GM23338 (cell line): ENCODE results near the gene MIAT. TPM values are rescaled to one million over a fixed set of nuclear protein-coding genes. Genes with fewer than 3 reads are reported as not detected.
A peak's percentile ranks its signal among the peaks of the same experiment; 100 is the strongest.

ENCODE experiments used
- ATAC-seq: fragments of 200-7000 bp; cut with Tn5 transposase; 3 replicates; pipeline ENCODE4 v1.9.1; 2020
- DNase-seq: peaks from one replicate; pipeline ENCODE4 v3.0.0-alpha.2; 2015; ENCODE audit warnings: low spot score
- H2AFZ ChIP-seq: fragments of 200-600 bp; sonication (generic); 2 replicates; pipeline ENCODE4 v1.8.0; 2016; ENCODE audit warnings: antibody characterized with exemption, mild to moderate bottlenecking, moderate library complexity
- H3F3A ChIP-seq: fragments of 200-600 bp; sonication (generic); replicated peaks from 2 replicates; pipeline ENCODE4 v1.8.0; 2017; ENCODE audit warnings: antibody characterized with exemption, mixed run types, low read depth
- H3K27ac ChIP-seq: fragments of 200-600 bp; sonication (generic); 2 replicates; pipeline ENCODE4 v1.6.1; 2016; ENCODE audit warnings: low read depth
- H3K27me3 ChIP-seq: fragments of 200-600 bp; sonication (generic); 2 replicates; pipeline ENCODE4 v1.8.0; 2016; ENCODE audit warnings: mild to moderate bottlenecking, mixed run types, moderate library complexity; ENCODE audit not compliant: insufficient read depth
- H3K36me3 ChIP-seq: fragments of 200-600 bp; sonication (generic); 2 replicates; pipeline ENCODE4 v1.8.0; 2016; ENCODE audit warnings: mild to moderate bottlenecking; ENCODE audit not compliant: insufficient read depth
- H3K4me1 ChIP-seq: fragments of 200-600 bp; sonication (generic); 2 replicates; pipeline ENCODE4 v1.8.0; 2016; ENCODE audit warnings: mild to moderate bottlenecking, moderate library complexity; ENCODE audit not compliant: insufficient read depth
- H3K4me2 ChIP-seq: fragments of 200-600 bp; sonication (generic); 2 replicates; pipeline ENCODE4 v1.7.1; 2017; ENCODE audit warnings: mixed run types
- H3K4me3 ChIP-seq: fragments of 200-600 bp; sonication (generic); 2 replicates; pipeline ENCODE4 v1.6.1; 2016; ENCODE audit warnings: mixed run types
- H3K79me2 ChIP-seq: fragments of 200-600 bp; sonication (generic); replicated peaks from 2 replicates; pipeline ENCODE4 v1.8.0; 2017; ENCODE audit warnings: mild to moderate bottlenecking; ENCODE audit not compliant: insufficient read depth
- H3K9me2 ChIP-seq: fragments of 200-600 bp; sonication (generic); 2 replicates; pipeline ENCODE4 v1.8.0; 2017; ENCODE audit not compliant: insufficient read depth
- H4K20me1 ChIP-seq: fragments of 200-600 bp; sonication (generic); replicated peaks from 2 replicates; pipeline ENCODE4 v1.8.0; 2017; ENCODE audit warnings: mild to moderate bottlenecking; ENCODE audit not compliant: insufficient read depth
- H3K27ac Mint-ChIP-seq: 2 replicates; pipeline ENCODE4 v1.8.0; 2020; ENCODE audit warnings: inconsistent platforms, mild to moderate bottlenecking, moderate library complexity, mixed read lengths
- H3K27me3 Mint-ChIP-seq: 3 replicates; pipeline ENCODE4 v1.8.0; 2022; ENCODE audit warnings: low read depth, mild to moderate bottlenecking, moderate library complexity, mixed read lengths, inconsistent platforms; ENCODE audit not compliant: insufficient read depth, poor library complexity
- H3K36me3 Mint-ChIP-seq: 3 replicates; pipeline ENCODE4 v1.8.0; 2021; ENCODE audit warnings: low read depth, mild to moderate bottlenecking, inconsistent platforms, moderate library complexity, mixed read lengths
- H3K4me1 Mint-ChIP-seq: 3 replicates; pipeline ENCODE4 v1.8.0; 2020; ENCODE audit warnings: mild to moderate bottlenecking, inconsistent platforms, mixed read lengths
- H3K4me3 Mint-ChIP-seq: 3 replicates; pipeline ENCODE4 v1.8.0; 2021; ENCODE audit warnings: moderate library complexity, mild to moderate bottlenecking, inconsistent platforms, mixed read lengths
- H3K9me3 Mint-ChIP-seq: 3 replicates; pipeline ENCODE4 v1.8.0; 2020; ENCODE audit warnings: moderate library complexity, mild to moderate bottlenecking, inconsistent platforms, mixed read lengths
- EZH2 ChIP-seq: fragments of 200-600 bp; sonication (generic); IDR thresholded peaks from one replicate; pipeline ENCODE4 v1.8.0; 2017; ENCODE audit warnings: antibody characterized with exemption, mild to moderate bottlenecking, low read depth; ENCODE audit not compliant: unreplicated experiment
- JUNB ChIP-seq: IDR thresholded peaks from one replicate; pipeline ENCODE4 v1.6.1; 2016; ENCODE audit warnings: antibody characterized with exemption; ENCODE audit not compliant: unreplicated experiment
- NANOG ChIP-seq: IDR thresholded peaks from 2 replicates; pipeline ENCODE4 v1.6.1; 2016; ENCODE audit warnings: antibody characterized with exemption, borderline replicate concordance
- ZNF114 ChIP-seq: fragments of 250-450 bp; sonication (Bioruptor Pico); IDR thresholded peaks from 2 replicates; pipeline ENCODE4 v1.5.0; 2020; ENCODE audit warnings: mild to moderate bottlenecking, moderate library complexity
- polyA plus RNA-seq: library from polyadenylated mRNA; unstranded; fragments of >200 nt; fragmentation: Nextera tagmentation; extraction: Ambion mirVana; gene quantifications from 2 replicates; pipeline ENCODE4 v1.2.1, GENCODE V29; 2016
- total RNA-seq: library from RNA; depleted of rRNA; stranded (reverse); fragments of >200 nt; shearing (Covaris generic); gene quantifications from 2 replicates; pipeline ENCODE4 v1.2.3, GENCODE V29; 2014
- TF ChIP-seq, protein P1 (sequence below): IDR thresholded peaks from one replicate; pipeline ENCODE4 v1.6.1; 2018; ENCODE audit warnings: antibody characterized with exemption; ENCODE audit not compliant: unreplicated experiment
- TF ChIP-seq, protein P2 (sequence below): fragments of 250-450 bp; sonication (Bioruptor Pico); IDR thresholded peaks from 2 replicates; pipeline ENCODE4 v1.5.0; 2020; ENCODE audit warnings: mild to moderate bottlenecking, moderate library complexity
- TF ChIP-seq, protein P3 (sequence below), 2 experiments: fragments of 200-600 bp in 1 of 2; sonication (generic) in 1 of 2; conservative IDR thresholded peaks; 2 replicates each; pipeline versions ENCODE4 v1.5.1 to v1.6.1; 2016 to 2017; ENCODE audit warnings: antibody characterized with exemption in 2 of 2, low read depth in 2 of 2, mild to moderate bottlenecking in 2 of 2, moderate library complexity in 1 of 2

MIAT gene
- total and polyA plus RNA-seq, 2 experiments from 2014 or later, result 10.0 to 63.6 TPM

DNA sequence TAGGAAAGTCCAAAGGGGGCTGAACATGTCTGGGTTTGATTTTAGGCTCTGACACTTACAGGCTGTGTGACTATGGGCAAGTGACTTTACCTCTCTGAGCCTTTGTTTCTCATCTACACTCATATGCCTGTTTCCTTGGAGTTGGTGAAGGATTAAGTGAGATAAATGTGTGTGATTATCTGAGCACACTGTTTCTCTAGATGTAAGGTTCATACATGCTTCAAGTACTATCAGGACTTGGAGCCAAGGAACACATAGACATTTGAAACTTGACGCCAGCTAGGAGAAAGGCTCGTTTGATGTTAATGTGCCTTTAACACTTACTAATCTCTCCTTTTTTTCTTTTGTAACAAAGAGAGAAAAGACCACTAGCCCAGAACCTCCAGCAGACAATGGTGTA lies 49.3 kb upstream of the MIAT start:
- TF ChIP-seq, protein P1, sequence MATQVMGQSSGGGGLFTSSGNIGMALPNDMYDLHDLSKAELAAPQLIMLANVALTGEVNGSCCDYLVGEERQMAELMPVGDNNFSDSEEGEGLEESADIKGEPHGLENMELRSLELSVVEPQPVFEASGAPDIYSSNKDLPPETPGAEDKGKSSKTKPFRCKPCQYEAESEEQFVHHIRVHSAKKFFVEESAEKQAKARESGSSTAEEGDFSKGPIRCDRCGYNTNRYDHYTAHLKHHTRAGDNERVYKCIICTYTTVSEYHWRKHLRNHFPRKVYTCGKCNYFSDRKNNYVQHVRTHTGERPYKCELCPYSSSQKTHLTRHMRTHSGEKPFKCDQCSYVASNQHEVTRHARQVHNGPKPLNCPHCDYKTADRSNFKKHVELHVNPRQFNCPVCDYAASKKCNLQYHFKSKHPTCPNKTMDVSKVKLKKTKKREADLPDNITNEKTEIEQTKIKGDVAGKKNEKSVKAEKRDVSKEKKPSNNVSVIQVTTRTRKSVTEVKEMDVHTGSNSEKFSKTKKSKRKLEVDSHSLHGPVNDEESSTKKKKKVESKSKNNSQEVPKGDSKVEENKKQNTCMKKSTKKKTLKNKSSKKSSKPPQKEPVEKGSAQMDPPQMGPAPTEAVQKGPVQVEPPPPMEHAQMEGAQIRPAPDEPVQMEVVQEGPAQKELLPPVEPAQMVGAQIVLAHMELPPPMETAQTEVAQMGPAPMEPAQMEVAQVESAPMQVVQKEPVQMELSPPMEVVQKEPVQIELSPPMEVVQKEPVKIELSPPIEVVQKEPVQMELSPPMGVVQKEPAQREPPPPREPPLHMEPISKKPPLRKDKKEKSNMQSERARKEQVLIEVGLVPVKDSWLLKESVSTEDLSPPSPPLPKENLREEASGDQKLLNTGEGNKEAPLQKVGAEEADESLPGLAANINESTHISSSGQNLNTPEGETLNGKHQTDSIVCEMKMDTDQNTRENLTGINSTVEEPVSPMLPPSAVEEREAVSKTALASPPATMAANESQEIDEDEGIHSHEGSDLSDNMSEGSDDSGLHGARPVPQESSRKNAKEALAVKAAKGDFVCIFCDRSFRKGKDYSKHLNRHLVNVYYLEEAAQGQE, result no peak
- peak; percentile 52; the same call in 1 of the 2 replicates for TF ChIP-seq NANOG
- DNase-seq (no peak), ATAC-seq (no peak; the same call in 2 of the 3 replicates)
- H3K4me3 Mint-ChIP-seq, result no peak overlapping the region
- Histone ChIP-seq H3F3A (peaks cover 5% of the 10 kb centered on the region; the same call in 1 of the 2 replicates), H3K4me1 (peaks cover 35% of the 10 kb centered on the region), H3K9me2 (no peaks in the 10 kb centered on the region; the same call in 1 of the 2 replicates), H3K4me3 (0 out of 2 replicates have a peak overlapping the region, but pooled peaks have one; percentile 4), H3K36me3 (no peaks in the 10 kb centered on the region), H3K4me2 (peak overlapping the region; percentile 44), H4K20me1 (no peaks in the 10 kb centered on the region), H3K27me3 (peaks cover 15% of the 10 kb centered on the region), H3K79me2 (no peaks in the 10 kb centered on the region), H3K27ac (no peak overlapping the region), H2AFZ (no peak overlapping the region)
- no peak overlapping the region for H3K27ac Mint-ChIP-seq
- H3K27me3 Mint-ChIP-seq, result peaks cover 28% of the 10 kb centered on the region
- no peaks in the 10 kb centered on the region for H3K9me3 Mint-ChIP-seq
- peaks cover 28% of the 10 kb centered on the region for H3K4me1 Mint-ChIP-seq
- H3K36me3 Mint-ChIP-seq, result no peaks in the 10 kb centered on the region

DNA sequence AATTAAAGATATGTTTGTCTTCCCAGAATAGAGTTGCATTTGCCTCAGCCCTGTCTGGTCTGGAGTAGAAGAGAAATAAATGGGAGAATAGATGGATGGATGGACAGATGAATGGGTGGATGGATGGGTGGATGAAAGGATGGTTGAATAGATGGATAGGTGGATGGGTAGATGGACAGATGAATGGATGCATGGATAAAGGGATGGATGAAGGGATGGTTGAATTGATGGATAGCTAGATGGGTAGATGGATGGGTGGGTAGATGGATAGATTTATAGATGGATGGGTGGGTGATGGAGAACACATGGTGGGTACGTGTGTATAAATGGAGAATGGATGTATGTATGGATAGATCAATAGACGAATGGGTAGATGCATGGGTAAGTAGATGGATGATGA lies 48.1 kb upstream of the MIAT start:
- DNase-seq (no peak), ATAC-seq (no peak)
- no peak overlapping the region for H3K4me3 Mint-ChIP-seq
- Histone ChIP-seq H3F3A (peaks cover 6% of the 10 kb centered on the region; the same call in 1 of the 2 replicates), H2AFZ (no peak overlapping the region), H3K4me2 (peak overlapping the region; percentile 44; the same call in 1 of the 2 replicates), H3K79me2 (no peaks in the 10 kb centered on the region), H3K27ac (no peak overlapping the region), H3K36me3 (no peaks in the 10 kb centered on the region), H3K4me3 (no peak overlapping the region), H4K20me1 (no peaks in the 10 kb centered on the region), H3K4me1 (peaks cover 41% of the 10 kb centered on the region), H3K27me3 (peaks cover 20% of the 10 kb centered on the region), H3K9me2 (no peaks in the 10 kb centered on the region; the same call in 1 of the 2 replicates)
- no peak overlapping the region for H3K27ac Mint-ChIP-seq
- peaks cover 32% of the 10 kb centered on the region for H3K27me3 Mint-ChIP-seq
- H3K9me3 Mint-ChIP-seq, result no peaks in the 10 kb centered on the region
- no peaks in the 10 kb centered on the region for H3K36me3 Mint-ChIP-seq
- peaks cover 36% of the 10 kb centered on the region for H3K4me1 Mint-ChIP-seq
- TF ChIP-seq ZNF114 (no peak), EZH2 (no peak), JUNB (no peak), NANOG (no peak)
- TF ChIP-seq, protein P2, sequence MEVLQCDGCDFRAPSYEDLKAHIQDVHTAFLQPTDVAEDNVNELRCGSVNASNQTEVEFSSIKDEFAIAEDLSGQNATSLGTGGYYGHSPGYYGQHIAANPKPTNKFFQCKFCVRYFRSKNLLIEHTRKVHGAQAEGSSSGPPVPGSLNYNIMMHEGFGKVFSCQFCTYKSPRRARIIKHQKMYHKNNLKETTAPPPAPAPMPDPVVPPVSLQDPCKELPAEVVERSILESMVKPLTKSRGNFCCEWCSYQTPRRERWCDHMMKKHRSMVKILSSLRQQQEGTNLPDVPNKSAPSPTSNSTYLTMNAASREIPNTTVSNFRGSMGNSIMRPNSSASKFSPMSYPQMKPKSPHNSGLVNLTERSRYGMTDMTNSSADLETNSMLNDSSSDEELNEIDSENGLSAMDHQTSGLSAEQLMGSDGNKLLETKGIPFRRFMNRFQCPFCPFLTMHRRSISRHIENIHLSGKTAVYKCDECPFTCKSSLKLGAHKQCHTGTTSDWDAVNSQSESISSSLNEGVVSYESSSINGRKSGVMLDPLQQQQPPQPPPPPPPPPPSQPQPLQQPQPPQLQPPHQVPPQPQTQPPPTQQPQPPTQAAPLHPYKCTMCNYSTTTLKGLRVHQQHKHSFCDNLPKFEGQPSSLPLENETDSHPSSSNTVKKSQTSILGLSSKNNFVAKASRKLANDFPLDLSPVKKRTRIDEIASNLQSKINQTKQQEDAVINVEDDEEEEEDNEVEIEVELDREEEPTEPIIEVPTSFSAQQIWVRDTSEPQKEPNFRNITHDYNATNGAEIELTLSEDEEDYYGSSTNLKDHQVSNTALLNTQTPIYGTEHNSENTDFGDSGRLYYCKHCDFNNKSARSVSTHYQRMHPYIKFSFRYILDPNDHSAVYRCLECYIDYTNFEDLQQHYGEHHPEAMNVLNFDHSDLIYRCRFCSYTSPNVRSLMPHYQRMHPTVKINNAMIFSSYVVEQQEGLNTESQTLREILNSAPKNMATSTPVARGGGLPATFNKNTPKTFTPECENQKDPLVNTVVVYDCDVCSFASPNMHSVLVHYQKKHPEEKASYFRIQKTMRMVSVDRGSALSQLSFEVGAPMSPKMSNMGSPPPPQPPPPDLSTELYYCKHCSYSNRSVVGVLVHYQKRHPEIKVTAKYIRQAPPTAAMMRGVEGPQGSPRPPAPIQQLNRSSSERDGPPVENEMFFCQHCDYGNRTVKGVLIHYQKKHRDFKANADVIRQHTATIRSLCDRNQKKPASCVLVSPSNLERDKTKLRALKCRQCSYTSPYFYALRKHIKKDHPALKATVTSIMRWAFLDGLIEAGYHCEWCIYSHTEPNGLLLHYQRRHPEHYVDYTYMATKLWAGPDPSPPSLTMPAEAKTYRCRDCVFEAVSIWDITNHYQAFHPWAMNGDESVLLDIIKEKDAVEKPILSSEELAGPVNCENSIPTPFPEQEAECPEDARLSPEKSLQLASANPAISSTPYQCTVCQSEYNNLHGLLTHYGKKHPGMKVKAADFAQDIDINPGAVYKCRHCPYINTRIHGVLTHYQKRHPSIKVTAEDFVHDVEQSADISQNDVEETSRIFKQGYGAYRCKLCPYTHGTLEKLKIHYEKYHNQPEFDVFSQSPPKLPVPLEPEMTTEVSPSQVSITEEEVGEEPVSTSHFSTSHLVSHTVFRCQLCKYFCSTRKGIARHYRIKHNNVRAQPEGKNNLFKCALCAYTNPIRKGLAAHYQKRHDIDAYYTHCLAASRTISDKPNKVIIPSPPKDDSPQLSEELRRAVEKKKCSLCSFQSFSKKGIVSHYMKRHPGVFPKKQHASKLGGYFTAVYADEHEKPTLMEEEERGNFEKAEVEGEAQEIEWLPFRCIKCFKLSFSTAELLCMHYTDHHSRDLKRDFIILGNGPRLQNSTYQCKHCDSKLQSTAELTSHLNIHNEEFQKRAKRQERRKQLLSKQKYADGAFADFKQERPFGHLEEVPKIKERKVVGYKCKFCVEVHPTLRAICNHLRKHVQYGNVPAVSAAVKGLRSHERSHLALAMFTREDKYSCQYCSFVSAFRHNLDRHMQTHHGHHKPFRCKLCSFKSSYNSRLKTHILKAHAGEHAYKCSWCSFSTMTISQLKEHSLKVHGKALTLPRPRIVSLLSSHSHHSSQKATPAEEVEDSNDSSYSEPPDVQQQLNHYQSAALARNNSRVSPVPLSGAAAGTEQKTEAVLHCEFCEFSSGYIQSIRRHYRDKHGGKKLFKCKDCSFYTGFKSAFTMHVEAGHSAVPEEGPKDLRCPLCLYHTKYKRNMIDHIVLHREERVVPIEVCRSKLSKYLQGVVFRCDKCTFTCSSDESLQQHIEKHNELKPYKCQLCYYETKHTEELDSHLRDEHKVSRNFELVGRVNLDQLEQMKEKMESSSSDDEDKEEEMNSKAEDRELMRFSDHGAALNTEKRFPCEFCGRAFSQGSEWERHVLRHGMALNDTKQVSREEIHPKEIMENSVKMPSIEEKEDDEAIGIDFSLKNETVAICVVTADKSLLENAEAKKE (CRISPR knock-in tag), result no peak
- TF ChIP-seq, protein P3, sequence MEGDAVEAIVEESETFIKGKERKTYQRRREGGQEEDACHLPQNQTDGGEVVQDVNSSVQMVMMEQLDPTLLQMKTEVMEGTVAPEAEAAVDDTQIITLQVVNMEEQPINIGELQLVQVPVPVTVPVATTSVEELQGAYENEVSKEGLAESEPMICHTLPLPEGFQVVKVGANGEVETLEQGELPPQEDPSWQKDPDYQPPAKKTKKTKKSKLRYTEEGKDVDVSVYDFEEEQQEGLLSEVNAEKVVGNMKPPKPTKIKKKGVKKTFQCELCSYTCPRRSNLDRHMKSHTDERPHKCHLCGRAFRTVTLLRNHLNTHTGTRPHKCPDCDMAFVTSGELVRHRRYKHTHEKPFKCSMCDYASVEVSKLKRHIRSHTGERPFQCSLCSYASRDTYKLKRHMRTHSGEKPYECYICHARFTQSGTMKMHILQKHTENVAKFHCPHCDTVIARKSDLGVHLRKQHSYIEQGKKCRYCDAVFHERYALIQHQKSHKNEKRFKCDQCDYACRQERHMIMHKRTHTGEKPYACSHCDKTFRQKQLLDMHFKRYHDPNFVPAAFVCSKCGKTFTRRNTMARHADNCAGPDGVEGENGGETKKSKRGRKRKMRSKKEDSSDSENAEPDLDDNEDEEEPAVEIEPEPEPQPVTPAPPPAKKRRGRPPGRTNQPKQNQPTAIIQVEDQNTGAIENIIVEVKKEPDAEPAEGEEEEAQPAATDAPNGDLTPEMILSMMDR (conservative IDR thresholded peaks at IDR 0.05; ENCODE audit: low read depth in 2 of 2), result no peak
